IPS-11a (cell line): ENCODE results near the gene CYP46A1.

Source experiments
- H3K4me3 ChIP-seq: one replicate; pipeline ENCODE4 v1.5.1; 2013; ENCODE audit warnings: low read depth, low read length, control low read depth

Gene CYP46A1

GRCh38 chr14:99686557-99687283 is 2.6 kb downstream of the CYP46A1 start:
- H3K4me3 ChIP-seq: no peak overlapping the region

- no peak overlapping the region for H3K4me3 ChIP-seq
These were observed 3.4 kb downstream of the CYP46A1 start for GRCh38 chr14:99687284-99688209.

- no peak overlapping the region for H3K4me3 ChIP-seq
These were observed 4.1 kb downstream of the CYP46A1 start for GRCh38 chr14:99688210-99688581.

GRCh38 chr14:99688629-99689028 is 4.5 kb downstream of the CYP46A1 start:
- no peak overlapping the region for H3K4me3 ChIP-seq

- no peak overlapping the region for H3K4me3 ChIP-seq
These were observed 5.5 kb downstream of the CYP46A1 start for GRCh38 chr14:99689266-99690236.

GRCh38 chr14:99690636-99691035 is 6.5 kb downstream of the CYP46A1 start:
- no peak overlapping the region for H3K4me3 ChIP-seq

- no peak overlapping the region for H3K4me3 ChIP-seq
These were observed 7.2 kb downstream of the CYP46A1 start for GRCh38 chr14:99691111-99691885.

- no peak overlapping the region for H3K4me3 ChIP-seq
These were observed 9.8 kb downstream of the CYP46A1 start for GRCh38 chr14:99693918-99694317.

- H3K4me3 ChIP-seq: no peak overlapping the region
These were observed 12.8 kb downstream of the CYP46A1 start for GRCh38 chr14:99696929-99697328.

- H3K4me3 ChIP-seq: no peak overlapping the region
These were observed 14.1 kb downstream of the CYP46A1 start for GRCh38 chr14:99698236-99698635.

GRCh38 chr14:99698642-99699041 is 14.5 kb downstream of the CYP46A1 start:
- H3K4me3 ChIP-seq: no peak overlapping the region

GRCh38 chr14:99699085-99699760 is 15.1 kb downstream of the CYP46A1 start:
- H3K4me3 ChIP-seq: no peak overlapping the region

GRCh38 chr14:99699861-99700260 is 15.8 kb downstream of the CYP46A1 start:
- H3K4me3 ChIP-seq: no peak overlapping the region

- H3K4me3 ChIP-seq: no peak overlapping the region
These were observed 16.3 kb downstream of the CYP46A1 start for GRCh38 chr14:99700379-99700778.

GRCh38 chr14:99701260-99701659 is 17.2 kb downstream of the CYP46A1 start:
- no peak overlapping the region for H3K4me3 ChIP-seq

GRCh38 chr14:99702115-99702514 is 18.0 kb downstream of the CYP46A1 start:
- H3K4me3 ChIP-seq: no peak overlapping the region

GRCh38 chr14:99703381-99703780 is 19.3 kb downstream of the CYP46A1 start:
- H3K4me3 ChIP-seq: no peak overlapping the region

- H3K4me3 ChIP-seq: no peak overlapping the region
These were observed 19.9 kb downstream of the CYP46A1 start for GRCh38 chr14:99704037-99704436.

- no peak overlapping the region for H3K4me3 ChIP-seq
These were observed 22.2 kb downstream of the CYP46A1 start for GRCh38 chr14:99706107-99706900.
